Loucy (cell line): ENCODE data around the gene NR1H2.

Source experiments
- H2AFZ ChIP-seq: fragments of 200-600 bp; sonication (generic); 2 replicates; pipeline ENCODE4 v1.6.0; 2016; ENCODE audit warnings: antibody characterized with exemption, mild to moderate bottlenecking, low read length, moderate library complexity
- H3F3A ChIP-seq: fragments of 200-600 bp; 2 replicates; pipeline ENCODE4 v1.6.0; 2016; ENCODE audit warnings: antibody characterized with exemption, low read depth, mild to moderate bottlenecking
- H3K27me3 ChIP-seq: fragments of 200-600 bp; sonication (generic); 2 replicates; pipeline ENCODE4 v1.6.1; 2014; ENCODE audit warnings: low read length, mild to moderate bottlenecking; ENCODE audit not compliant: insufficient read depth, poor library complexity, severe bottlenecking
- H3K36me3 ChIP-seq: fragments of 200-600 bp; sonication (generic); 2 replicates; pipeline ENCODE4 v1.6.1; 2016; ENCODE audit warnings: low read length; ENCODE audit not compliant: insufficient read depth
- H3K4me1 ChIP-seq: fragments of 200-600 bp; sonication (generic); 2 replicates; pipeline ENCODE4 v1.5.1; 2014; ENCODE audit warnings: low read length, mild to moderate bottlenecking; ENCODE audit not compliant: insufficient read depth, poor library complexity, severe bottlenecking
- H3K4me2 ChIP-seq: fragments of 200-600 bp; sonication (generic); 2 replicates; pipeline ENCODE4 v1.6.0; 2014; ENCODE audit warnings: antibody characterized with exemption, low read length, low read depth, mild to moderate bottlenecking; ENCODE audit not compliant: poor library complexity, severe bottlenecking
- H3K4me3 ChIP-seq: fragments of 200-600 bp; sonication (generic); 2 replicates; pipeline ENCODE4 v1.5.1; 2014; ENCODE audit warnings: low read length, mild to moderate bottlenecking, mixed read lengths; ENCODE audit not compliant: poor library complexity, severe bottlenecking
- H3K79me2 ChIP-seq: fragments of 200-600 bp; sonication (generic); 2 replicates; pipeline ENCODE4 v1.6.1; 2014; ENCODE audit warnings: low read length; ENCODE audit not compliant: insufficient read depth
- H3K9ac ChIP-seq: fragments of 200-600 bp; sonication (generic); 2 replicates; pipeline ENCODE4 v1.6.0; 2014; ENCODE audit warnings: mild to moderate bottlenecking, low read depth, low read length, moderate library complexity; ENCODE audit not compliant: poor library complexity, severe bottlenecking
- H3K9me2 ChIP-seq: fragments of 200-600 bp; sonication (generic); replicated peaks from 2 replicates; pipeline ENCODE4 v1.6.1; 2016; ENCODE audit warnings: low read depth, low read length, mixed read lengths
- H3K9me3 ChIP-seq: fragments of 200-600 bp; sonication (generic); 2 replicates; pipeline ENCODE4 v1.6.1; 2014; ENCODE audit warnings: mild to moderate bottlenecking, antibody characterized with exemption, low read length, low read depth; ENCODE audit not compliant: insufficient read depth
- H4K20me1 ChIP-seq: fragments of 200-600 bp; sonication (generic); 2 replicates; pipeline ENCODE4 v1.6.0; 2014; ENCODE audit warnings: antibody characterized with exemption, low read length, mild to moderate bottlenecking; ENCODE audit not compliant: insufficient read depth, poor library complexity, severe bottlenecking
- CTCF ChIP-seq: fragments of 200-600 bp; sonication (generic); conservative IDR thresholded peaks from 2 replicates; pipeline ENCODE4 v1.5.1; 2014; ENCODE audit warnings: mild to moderate bottlenecking, antibody characterized with exemption, low read length
- EZH2phosphoT487 ChIP-seq: fragments of 200-600 bp; IDR thresholded peaks from 2 replicates; pipeline ENCODE4 v1.6.1; 2018; ENCODE audit warnings: antibody characterized with exemption, mild to moderate bottlenecking, moderate library complexity, borderline replicate concordance

NR1H2 gene

GRCh38 chr19:50378863-50379236, 2.6 kb downstream of the NR1H2 start:
- Histone ChIP-seq H3K9ac (no peak overlapping the region), H3K36me3 (peaks cover 28% of the 10 kb centered on the region; the same call in 1 of the 2 replicates), H3K79me2 (peaks cover 13% of the 10 kb centered on the region; the same call in 1 of the 2 replicates), H3F3A (peaks cover 8% of the 10 kb centered on the region; the same call in 1 of the 2 replicates), H3K4me1 (peaks cover 10% of the 10 kb centered on the region), H3K4me2 (no peak overlapping the region), H2AFZ (no peak overlapping the region), H3K27me3 (no peaks in the 10 kb centered on the region), H3K9me3 (no peaks in the 10 kb centered on the region), H3K9me2 (no peaks in the 10 kb centered on the region), H3K4me3 (no peak overlapping the region), H4K20me1 (peaks cover 18% of the 10 kb centered on the region)
- TF ChIP-seq EZH2phosphoT487 (no peak), CTCF (no peak)

- Histone ChIP-seq H3K27me3 (no peaks in the 10 kb centered on the region), H3F3A (peaks cover 8% of the 10 kb centered on the region; the same call in 1 of the 2 replicates), H2AFZ (no peak overlapping the region), H3K9me3 (no peaks in the 10 kb centered on the region), H3K79me2 (peaks cover 14% of the 10 kb centered on the region), H3K4me2 (no peak overlapping the region), H3K36me3 (peaks cover 28% of the 10 kb centered on the region; the same call in 1 of the 2 replicates), H3K9me2 (no peaks in the 10 kb centered on the region), H3K4me3 (no peak overlapping the region), H3K9ac (no peak overlapping the region), H4K20me1 (peaks cover 20% of the 10 kb centered on the region), H3K4me1 (peaks cover 11% of the 10 kb centered on the region)
- TF ChIP-seq EZH2phosphoT487 = no peak
- TF ChIP-seq CTCF = no peak
These were observed 3.3 kb downstream of the NR1H2 start for GRCh38 chr19:50379602-50380001.

GRCh38 chr19:50380137-50380536, 3.9 kb downstream of the NR1H2 start:
- Histone ChIP-seq H3K4me2 (no peak overlapping the region), H3K4me3 (no peak overlapping the region), H3K9me3 (no peaks in the 10 kb centered on the region), H3K9me2 (no peaks in the 10 kb centered on the region), H4K20me1 (peaks cover 25% of the 10 kb centered on the region), H3K27me3 (no peaks in the 10 kb centered on the region), H3K4me1 (peaks cover 16% of the 10 kb centered on the region), H3K9ac (no peak overlapping the region), H3K79me2 (peaks cover 20% of the 10 kb centered on the region), H3F3A (peaks cover 8% of the 10 kb centered on the region; the same call in 1 of the 2 replicates), H3K36me3 (peaks cover 28% of the 10 kb centered on the region; the same call in 1 of the 2 replicates), H2AFZ (no peak overlapping the region)
- no peak for TF ChIP-seq EZH2phosphoT487
- no peak for TF ChIP-seq CTCF
